ENCODE measurements around the gene H2AZ1.

DNA sequence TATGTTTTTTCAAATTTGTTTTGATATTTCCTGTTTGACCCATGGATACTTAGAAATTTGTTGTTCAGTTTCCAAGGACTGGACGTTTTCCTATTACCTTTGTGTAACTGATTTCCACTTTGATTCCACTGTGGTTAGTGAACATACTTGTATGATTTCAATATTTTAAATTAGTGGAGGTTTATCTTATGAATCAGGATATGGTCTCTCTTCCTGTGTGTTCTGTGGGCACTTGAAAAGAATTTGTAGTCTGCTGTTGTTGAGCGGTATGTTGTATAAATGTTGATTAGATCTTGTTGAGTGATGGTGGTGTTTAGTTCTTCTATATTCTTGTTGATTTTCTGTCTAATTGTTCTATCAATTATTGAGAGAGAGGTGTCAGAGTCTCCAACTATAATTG lies 34.6 kb downstream of the H2AZ1 start:
- TF ChIP-seq, protein P1, sequence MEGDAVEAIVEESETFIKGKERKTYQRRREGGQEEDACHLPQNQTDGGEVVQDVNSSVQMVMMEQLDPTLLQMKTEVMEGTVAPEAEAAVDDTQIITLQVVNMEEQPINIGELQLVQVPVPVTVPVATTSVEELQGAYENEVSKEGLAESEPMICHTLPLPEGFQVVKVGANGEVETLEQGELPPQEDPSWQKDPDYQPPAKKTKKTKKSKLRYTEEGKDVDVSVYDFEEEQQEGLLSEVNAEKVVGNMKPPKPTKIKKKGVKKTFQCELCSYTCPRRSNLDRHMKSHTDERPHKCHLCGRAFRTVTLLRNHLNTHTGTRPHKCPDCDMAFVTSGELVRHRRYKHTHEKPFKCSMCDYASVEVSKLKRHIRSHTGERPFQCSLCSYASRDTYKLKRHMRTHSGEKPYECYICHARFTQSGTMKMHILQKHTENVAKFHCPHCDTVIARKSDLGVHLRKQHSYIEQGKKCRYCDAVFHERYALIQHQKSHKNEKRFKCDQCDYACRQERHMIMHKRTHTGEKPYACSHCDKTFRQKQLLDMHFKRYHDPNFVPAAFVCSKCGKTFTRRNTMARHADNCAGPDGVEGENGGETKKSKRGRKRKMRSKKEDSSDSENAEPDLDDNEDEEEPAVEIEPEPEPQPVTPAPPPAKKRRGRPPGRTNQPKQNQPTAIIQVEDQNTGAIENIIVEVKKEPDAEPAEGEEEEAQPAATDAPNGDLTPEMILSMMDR (IDR thresholded peaks at IDR 0.05; ENCODE audit: poor library complexity, severe bottlenecking), result no peak
- TF ChIP-seq EZH2 (IDR thresholded peaks at IDR 0.05; ENCODE audit: borderline replicate concordance, insufficient read depth, low read length, poor library complexity, severe bottlenecking) (no peak), EP300 (conservative IDR thresholded peaks at IDR 0.05; ENCODE audit: poor library complexity, severe bottlenecking) (no peak), POLR2AphosphoS5 (IDR thresholded peaks at IDR 0.05) (no peak), TAF1 (IDR thresholded peaks at IDR 0.05; ENCODE audit: low read depth) (no peak), SMC3 (conservative IDR thresholded peaks at IDR 0.05; ENCODE audit: poor library complexity) (no peak), RAD21 (conservative IDR thresholded peaks at IDR 0.05) (no peak), MXI1 (conservative IDR thresholded peaks at IDR 0.05; ENCODE audit: poor library complexity, severe bottlenecking) (no peak)
- TF ChIP-seq, protein P2, sequence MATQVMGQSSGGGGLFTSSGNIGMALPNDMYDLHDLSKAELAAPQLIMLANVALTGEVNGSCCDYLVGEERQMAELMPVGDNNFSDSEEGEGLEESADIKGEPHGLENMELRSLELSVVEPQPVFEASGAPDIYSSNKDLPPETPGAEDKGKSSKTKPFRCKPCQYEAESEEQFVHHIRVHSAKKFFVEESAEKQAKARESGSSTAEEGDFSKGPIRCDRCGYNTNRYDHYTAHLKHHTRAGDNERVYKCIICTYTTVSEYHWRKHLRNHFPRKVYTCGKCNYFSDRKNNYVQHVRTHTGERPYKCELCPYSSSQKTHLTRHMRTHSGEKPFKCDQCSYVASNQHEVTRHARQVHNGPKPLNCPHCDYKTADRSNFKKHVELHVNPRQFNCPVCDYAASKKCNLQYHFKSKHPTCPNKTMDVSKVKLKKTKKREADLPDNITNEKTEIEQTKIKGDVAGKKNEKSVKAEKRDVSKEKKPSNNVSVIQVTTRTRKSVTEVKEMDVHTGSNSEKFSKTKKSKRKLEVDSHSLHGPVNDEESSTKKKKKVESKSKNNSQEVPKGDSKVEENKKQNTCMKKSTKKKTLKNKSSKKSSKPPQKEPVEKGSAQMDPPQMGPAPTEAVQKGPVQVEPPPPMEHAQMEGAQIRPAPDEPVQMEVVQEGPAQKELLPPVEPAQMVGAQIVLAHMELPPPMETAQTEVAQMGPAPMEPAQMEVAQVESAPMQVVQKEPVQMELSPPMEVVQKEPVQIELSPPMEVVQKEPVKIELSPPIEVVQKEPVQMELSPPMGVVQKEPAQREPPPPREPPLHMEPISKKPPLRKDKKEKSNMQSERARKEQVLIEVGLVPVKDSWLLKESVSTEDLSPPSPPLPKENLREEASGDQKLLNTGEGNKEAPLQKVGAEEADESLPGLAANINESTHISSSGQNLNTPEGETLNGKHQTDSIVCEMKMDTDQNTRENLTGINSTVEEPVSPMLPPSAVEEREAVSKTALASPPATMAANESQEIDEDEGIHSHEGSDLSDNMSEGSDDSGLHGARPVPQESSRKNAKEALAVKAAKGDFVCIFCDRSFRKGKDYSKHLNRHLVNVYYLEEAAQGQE (IDR thresholded peaks at IDR 0.05; ENCODE audit: borderline replicate concordance), result no peak
